Measurements from ENCODE around the gene SH3PXD2A.

SH3PXD2A gene

DNA sequence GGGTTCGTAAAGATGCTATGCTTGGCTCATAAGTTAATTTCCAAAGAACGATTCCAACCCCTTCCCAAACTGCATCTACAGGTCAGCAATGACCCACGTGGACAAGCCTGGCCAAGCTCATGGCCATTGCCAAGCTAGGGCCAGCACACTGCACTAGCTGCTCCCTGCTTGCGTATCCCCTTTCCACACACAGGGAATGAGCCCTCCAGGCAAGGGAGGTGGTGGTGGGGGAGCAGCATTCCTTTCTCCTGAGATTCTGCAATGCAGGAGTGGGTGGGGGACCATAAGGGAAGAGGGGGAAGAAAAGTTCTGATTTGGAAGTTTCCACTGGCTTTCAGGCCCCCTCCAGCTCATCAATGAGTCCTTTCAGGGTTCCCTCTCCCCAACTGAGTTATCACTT is 56.0 kb downstream of the SH3PXD2A start:
- in situ Hi-C loops (cut with HindIII; ENCODE audit: low sequenced_read_pairs) = no loop called here
- DNase-seq (ENCODE audit: low read depth, low spot score) = no peak

GRCh38 chr10:103798511-103798910 is 56.9 kb downstream of the SH3PXD2A start:
- DNase-seq (ENCODE audit: low read depth, low spot score) = no peak
- TF ChIP-seq, protein P1, sequence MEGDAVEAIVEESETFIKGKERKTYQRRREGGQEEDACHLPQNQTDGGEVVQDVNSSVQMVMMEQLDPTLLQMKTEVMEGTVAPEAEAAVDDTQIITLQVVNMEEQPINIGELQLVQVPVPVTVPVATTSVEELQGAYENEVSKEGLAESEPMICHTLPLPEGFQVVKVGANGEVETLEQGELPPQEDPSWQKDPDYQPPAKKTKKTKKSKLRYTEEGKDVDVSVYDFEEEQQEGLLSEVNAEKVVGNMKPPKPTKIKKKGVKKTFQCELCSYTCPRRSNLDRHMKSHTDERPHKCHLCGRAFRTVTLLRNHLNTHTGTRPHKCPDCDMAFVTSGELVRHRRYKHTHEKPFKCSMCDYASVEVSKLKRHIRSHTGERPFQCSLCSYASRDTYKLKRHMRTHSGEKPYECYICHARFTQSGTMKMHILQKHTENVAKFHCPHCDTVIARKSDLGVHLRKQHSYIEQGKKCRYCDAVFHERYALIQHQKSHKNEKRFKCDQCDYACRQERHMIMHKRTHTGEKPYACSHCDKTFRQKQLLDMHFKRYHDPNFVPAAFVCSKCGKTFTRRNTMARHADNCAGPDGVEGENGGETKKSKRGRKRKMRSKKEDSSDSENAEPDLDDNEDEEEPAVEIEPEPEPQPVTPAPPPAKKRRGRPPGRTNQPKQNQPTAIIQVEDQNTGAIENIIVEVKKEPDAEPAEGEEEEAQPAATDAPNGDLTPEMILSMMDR (IDR thresholded peaks at IDR 0.05; ENCODE audit: low read depth, low read length) = no peak
- in situ Hi-C loops (cut with HindIII; ENCODE audit: low sequenced_read_pairs) = no loop called here

More for the DNA sequence above, 56.0 kb downstream of the SH3PXD2A start:
- no peak overlapping the region for H3K4me3 ChIP-seq (ENCODE audit: low read depth, low read length)
- TF ChIP-seq, protein P1 (IDR thresholded peaks at IDR 0.05; ENCODE audit: low read depth, low read length) = no peak

DNA sequence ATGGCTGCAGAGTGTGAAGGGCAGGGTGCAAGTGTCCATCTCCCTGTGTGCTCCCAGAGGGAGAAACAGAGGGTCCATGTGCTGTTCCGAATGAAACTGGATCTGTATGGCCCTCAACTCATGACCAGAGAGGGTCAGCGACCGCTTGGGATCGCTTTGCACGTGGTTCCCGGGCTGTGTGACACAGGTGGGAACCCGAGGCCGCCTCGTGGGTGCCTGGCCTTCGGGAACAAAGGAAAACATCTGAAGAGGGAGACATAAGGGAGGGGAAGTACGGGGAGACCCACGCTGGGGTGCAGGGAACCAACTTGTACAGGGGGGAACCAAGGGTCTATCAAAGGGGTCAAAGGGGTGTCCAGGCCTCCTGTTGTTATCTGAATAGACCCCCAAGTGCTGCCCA is 57.5 kb downstream of the SH3PXD2A start:
- no peak overlapping the region for H3K4me3 ChIP-seq (ENCODE audit: low read depth, low read length)
- DNase-seq (ENCODE audit: low read depth, low spot score) = no peak
- in situ Hi-C loops (cut with HindIII; ENCODE audit: low sequenced_read_pairs) = no loop called here
- TF ChIP-seq, protein P1 (IDR thresholded peaks at IDR 0.05; ENCODE audit: low read depth, low read length) = no peak

More at GRCh38 chr10:103798511-103798910, 56.9 kb downstream of the SH3PXD2A start:
- no peak overlapping the region for H3K4me3 ChIP-seq (ENCODE audit: low read depth, low read length)

DNA sequence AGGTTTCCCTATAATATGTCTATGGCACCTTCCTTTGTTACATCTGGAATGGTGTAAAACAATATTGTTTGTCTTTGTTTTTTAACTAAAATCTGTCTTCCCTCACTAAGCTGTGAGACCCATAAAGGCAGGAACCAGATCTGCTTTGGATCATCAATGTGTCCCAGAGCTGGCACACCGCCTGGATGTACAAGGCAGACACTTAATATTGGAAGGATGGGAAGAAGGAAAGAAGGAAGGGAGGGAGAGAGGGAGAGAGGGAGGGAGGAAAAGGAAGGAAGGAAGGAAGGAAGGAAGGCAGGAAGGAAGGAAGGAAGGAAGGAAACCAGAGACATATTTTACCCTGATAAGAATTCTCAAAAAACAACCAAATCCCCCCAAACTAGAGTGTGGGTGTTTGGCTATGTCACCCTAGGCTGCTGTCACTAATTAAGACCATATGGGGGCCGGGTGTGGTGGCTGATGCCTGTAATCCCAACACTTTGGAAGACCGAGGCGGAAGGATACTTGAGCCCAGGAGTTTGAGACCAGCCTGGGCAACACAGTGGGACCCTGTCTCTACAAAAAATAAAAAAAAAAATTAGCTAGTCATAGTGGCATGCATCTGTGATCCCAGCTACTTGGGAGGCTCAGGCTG is 59.6 kb downstream of the SH3PXD2A start:
- TF ChIP-seq, protein P1 (IDR thresholded peaks at IDR 0.05; ENCODE audit: low read depth, low read length) = no peak
- DNase-seq (ENCODE audit: low read depth, low spot score) = no peak
- no peak overlapping the region for H3K4me3 ChIP-seq (ENCODE audit: low read depth, low read length)
- in situ Hi-C loops (cut with HindIII; ENCODE audit: low sequenced_read_pairs) = no loop called here

DNA sequence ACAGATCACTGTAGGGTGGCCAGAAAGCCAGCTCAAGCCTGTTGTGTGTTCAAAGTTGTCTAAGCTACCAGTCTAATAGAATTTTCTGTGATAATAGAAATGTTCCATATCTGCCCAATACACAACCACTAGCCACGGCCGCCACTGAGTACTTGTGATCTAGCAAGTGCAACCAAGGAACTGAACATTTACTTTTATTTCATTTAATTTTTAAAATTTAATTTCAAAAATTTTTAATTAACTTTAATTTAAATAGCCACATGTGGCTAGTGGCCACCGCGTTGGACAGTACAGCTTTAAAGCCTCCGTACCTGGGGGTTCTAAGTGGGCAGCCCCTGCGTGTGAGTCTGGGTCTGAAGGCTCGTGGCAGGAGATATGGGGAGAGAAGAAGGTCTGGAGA is 60.4 kb downstream of the SH3PXD2A start:
- TF ChIP-seq, protein P1 (IDR thresholded peaks at IDR 0.05; ENCODE audit: low read depth, low read length) = no peak
- H3K4me3 ChIP-seq (ENCODE audit: low read depth, low read length) = no peak overlapping the region
- DNase-seq (ENCODE audit: low read depth, low spot score) = no peak
- in situ Hi-C loops (cut with HindIII; ENCODE audit: low sequenced_read_pairs) = no loop called here

DNA sequence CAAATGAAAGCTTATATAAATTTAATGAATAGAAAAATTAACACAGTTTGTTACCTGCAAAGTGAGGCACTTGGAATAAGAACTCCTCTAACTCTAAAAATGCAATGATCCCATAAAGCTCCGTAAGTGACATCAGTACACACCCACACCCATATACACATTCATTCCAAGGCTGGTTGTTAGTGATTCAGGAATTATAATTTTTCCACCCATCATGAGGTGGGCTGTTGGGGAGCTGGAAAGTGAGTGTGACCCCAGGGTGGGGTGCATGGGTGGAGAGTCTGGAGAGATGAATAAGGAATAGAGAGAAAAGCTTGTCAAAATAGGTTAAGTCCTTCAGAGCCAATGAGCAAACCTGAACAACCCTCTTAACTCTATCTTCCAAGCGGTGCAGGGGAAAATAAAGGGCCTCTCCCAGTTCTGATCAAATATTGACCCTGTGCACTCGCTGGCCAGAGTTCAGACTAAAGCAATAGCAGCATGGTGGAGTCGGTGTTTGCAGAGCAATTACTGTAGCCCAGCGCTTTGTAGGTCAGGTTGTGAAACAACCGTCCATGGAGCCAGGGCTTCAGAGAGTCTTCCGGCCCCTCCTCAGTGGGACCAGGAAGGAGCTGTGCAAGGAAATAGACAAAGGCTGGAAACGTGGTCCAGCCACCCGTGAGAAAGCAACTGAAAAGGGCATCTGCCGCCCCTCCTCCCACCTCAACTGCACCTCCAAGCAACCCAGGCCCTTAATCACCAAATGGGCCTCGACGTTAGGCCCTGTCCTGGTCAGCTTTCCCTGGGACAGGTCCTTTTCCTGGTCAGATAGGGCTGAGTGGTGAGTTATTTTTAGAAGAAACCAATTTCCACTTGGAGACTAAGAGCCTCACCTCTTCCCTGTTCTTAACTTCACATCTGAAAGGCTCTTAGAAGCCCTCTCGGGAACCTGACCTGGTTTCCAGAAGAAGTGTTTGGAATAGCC is 61.2 kb downstream of the SH3PXD2A start:
- TF ChIP-seq, protein P1 (IDR thresholded peaks at IDR 0.05; ENCODE audit: low read depth, low read length) = no peak
- DNase-seq (ENCODE audit: low read depth, low spot score) = no peak
- in situ Hi-C loops (cut with HindIII; ENCODE audit: low sequenced_read_pairs) = no loop called here
- H3K4me3 ChIP-seq (ENCODE audit: low read depth, low read length) = no peak overlapping the region
